SHP77 treated with DMSO at 0.1 percent for 48 hours (cell line): ENCODE results near the gene B3GNT7.
A peak's percentile ranks its signal among the peaks of the same experiment; 100 is the strongest.
"Not testable (repeated sequence)": the region's sequence is repeated elsewhere in the genome, so short reads cannot be mapped to it uniquely, and the experiment has no call there.

Source experiments
- DNase-seq: peaks from one replicate; lab custom pipeline; 2025; lab: John Stamatoyannopoulos, UW

Gene B3GNT7

DNA sequence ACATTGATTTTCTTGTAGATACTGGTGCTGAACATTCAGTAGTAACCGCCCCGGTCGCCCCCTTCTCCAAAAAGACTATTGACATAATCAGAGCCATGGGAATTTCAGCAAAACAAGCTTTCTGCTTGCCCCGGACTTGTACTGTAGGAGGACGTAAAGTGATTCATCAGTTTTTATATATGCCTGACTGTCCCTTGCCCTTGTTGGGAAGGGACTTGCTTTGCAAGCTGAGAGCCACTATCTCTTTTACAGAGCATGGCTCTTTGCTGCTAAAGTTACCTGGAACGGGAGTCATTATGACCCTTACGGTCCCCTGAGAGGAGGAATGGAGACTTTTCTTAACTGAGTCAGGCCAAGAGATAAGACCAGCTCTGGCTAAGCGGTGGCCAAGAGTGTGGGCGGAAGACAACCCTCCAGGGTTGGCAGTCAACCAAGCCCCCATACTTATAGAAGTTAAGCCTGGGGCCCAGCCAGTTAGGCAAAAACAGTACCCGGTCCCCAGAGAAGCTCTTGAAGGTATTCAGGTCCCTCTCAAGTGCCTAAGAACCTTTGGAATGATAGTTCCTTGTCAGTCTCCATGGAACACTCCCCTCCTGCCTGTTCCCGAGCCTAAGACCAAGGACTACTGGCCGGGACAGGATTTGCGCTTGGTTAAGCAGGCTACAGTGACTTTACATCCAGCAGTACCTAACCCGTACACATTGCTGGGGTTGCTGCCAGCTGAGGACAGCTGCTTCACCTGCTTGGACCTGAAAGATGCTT, 8.1 kb downstream of the B3GNT7 start:
- DNase-seq, result not testable (repeated sequence)

- not testable (repeated sequence) for DNase-seq
Measured at GRCh38 chr2:231404183-231404578, 8.7 kb downstream of the B3GNT7 start.

- not testable (repeated sequence) for DNase-seq
Measured at GRCh38 chr2:231405601-231406367, 10.3 kb downstream of the B3GNT7 start.

GRCh38 chr2:231407686-231408085, 12.2 kb downstream of the B3GNT7 start:
- DNase-seq, result not testable (repeated sequence)

- not testable (repeated sequence) for DNase-seq
Measured at GRCh38 chr2:231408304-231408703, 12.8 kb downstream of the B3GNT7 start.

GRCh38 chr2:231409776-231410175, 14.3 kb downstream of the B3GNT7 start:
- no peak for DNase-seq

- no peak for DNase-seq
Measured at GRCh38 chr2:231410293-231411004, 14.9 kb downstream of the B3GNT7 start.

DNA sequence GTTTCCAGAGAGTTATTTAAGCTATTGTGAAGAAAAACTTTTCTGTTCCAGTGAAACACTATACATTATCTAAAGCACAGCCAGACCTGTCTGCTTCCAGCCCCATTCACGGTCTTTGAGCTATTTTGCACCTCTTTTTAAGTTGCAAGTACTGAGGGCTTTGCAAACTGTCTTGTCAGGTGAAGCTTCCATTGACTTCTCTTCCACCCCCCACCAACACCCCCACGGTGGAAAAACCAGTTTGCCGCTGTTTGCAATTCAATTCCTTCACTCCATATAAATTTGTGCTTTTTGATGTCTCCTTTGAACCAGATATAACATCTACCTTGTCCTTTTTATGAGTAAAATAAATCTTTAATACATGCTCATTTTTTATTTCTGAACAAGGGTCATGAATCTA, 15.7 kb downstream of the B3GNT7 start:
- no peak for DNase-seq

GRCh38 chr2:231411831-231412617, 16.5 kb downstream of the B3GNT7 start:
- DNase-seq, result peak; percentile 43

DNA sequence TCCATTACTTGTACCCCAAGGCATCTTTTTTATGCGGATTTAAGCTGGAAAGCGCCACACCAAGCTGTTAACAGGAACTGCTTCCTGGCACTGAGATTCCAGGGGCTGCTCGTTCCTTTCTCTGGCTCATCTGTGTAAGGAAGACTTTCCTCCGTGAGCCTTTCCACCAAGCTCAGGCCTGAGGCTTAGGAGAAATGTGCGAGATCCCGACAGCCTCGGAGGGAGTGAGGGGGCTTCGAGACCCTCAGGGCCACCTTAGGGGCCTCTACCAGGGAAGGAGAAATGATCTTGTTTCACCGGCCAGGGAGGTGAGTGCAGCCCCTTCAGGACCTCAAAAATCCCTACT, 17.1 kb downstream of the B3GNT7 start:
- no peak for DNase-seq

- DNase-seq, result no peak
Measured at GRCh38 chr2:231413456-231413855, 17.9 kb downstream of the B3GNT7 start.

- no peak for DNase-seq
Measured at GRCh38 chr2:231413921-231414476, 18.5 kb downstream of the B3GNT7 start.

GRCh38 chr2:231415029-231415428, 19.5 kb downstream of the B3GNT7 start:
- no peak for DNase-seq

DNA sequence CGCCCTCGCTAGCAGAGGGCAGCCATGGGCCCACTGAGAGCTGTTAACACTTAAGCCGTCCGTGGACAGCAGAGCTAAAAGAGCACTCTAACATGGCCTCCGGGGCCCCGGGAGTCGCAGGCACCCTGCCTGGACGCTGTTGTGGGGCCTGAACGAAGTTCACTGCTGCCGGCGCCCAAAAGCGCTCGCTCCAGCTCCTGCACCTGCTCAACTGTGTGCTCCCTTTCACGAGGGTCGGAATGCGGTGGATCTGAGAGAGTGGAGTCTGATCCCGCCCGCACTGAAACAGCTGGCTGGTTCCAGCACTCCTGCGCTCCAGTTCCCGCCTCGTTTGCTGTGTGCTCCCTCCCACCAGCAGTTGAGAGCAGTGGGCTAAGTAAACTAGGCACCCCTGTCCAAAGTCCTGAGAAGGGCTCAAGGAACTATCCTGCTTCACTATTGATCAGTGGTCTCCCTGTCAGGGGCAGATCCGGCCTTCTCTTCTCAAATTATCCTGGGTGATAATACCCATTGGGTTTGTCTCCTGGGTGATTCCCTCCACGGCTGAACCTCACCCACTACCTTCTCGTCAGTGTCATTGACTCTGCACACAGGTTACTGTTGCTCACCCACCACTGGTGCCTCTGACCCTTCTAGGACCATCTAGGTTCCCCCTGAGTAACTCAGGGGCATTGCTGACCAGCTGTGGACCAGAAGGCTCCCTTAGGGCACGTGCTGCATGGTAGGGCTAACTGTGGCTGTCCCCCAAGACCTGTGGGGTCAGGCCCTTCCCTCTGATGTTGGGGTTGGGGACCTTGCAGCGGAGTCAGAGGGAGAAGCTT, 23.5 kb downstream of the B3GNT7 start:
- DNase-seq, result no peak

- no peak for DNase-seq
Measured at GRCh38 chr2:231421051-231421580, 25.6 kb downstream of the B3GNT7 start.

DNA sequence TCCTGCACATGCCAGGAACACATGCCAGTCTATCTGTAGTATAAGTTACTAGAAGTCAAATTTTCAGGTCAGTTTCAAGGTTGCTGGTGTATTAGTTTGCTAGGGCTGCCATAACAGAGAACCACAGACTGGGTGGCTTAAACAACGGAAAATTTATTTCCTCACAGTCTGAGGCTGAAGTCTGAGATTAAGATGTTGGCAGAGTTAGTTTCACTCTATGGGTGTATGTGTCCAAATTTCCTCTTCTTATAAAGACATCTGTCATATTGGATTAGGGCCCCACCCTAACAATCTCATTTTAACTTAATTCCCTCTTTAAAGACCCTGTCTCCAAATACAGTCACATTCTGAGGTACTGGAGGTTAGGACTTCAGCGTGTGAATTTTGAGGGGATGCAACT, 26.5 kb downstream of the B3GNT7 start:
- DNase-seq, result no peak

DNA sequence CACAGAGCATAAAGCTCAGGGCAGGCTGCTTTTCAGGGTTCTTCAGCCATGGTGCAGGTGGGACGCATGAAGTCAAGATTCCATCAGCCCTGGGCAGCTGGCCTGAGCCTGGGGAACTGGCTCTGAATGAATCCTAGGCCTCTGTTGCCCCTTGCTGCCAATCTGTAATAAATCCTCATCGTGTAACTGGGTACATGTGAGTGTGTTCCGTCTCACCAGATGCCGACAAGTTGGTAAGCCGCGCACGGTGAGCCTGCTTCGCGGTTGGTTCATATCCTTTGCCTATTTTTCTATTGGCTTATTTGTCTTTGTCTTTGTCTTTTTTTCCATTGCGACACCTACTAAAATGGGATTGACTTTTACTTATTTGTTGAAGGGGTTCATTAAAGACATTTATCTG, 27.7 kb downstream of the B3GNT7 start:
- DNase-seq, result no peak

- DNase-seq, result no peak
Measured at GRCh38 chr2:231425291-231425810, 29.8 kb downstream of the B3GNT7 start.

GRCh38 chr2:231425811-231426703, 30.5 kb downstream of the B3GNT7 start:
- no peak for DNase-seq
